ENCODE data around the gene CCN5.
A peak's percentile ranks its signal among the peaks of the same experiment; 100 is the strongest.

CCN5 gene

GRCh38 chr20:44725837-44726236, 10.7 kb downstream of the CCN5 start:
- no peak for TF ChIP-seq CTCF (IDR thresholded peaks at IDR 0.05)
- DNase-seq = no peak
- Histone ChIP-seq H3K4me1 (peaks cover 0 to 88% (median 36%) of the 10 kb centered on the region in 4 donors), H3K9me3 (no peaks in the 10 kb centered on the region), H3K27me3 (no peaks in the 10 kb centered on the region), H3K27ac (peak overlapping the region; percentile 87 to 92), H3K36me3 (peaks cover 0 to 57% (median 0%) of the 10 kb centered on the region in 3 donors), H3K4me3 (no peak overlapping the region)
- intact Hi-C loops (cut with DNase I; ENCODE audit: low total_unique reads) = no loop called here

GRCh38 chr20:44727039-44727438, 11.9 kb downstream of the CCN5 start:
- Histone ChIP-seq H3K9me3 (no peaks in the 10 kb centered on the region), H3K27ac (peak overlapping the region; percentile 87 to 92), H3K27me3 (no peaks in the 10 kb centered on the region), H3K4me3 (no peak overlapping the region), H3K36me3 (peaks cover 0 to 52% (median 0%) of the 10 kb centered on the region in 3 donors), H3K4me1 (peaks cover 0 to 90% (median 39%) of the 10 kb centered on the region in 4 donors)
- DNase-seq = no peak
- no peak for TF ChIP-seq CTCF (IDR thresholded peaks at IDR 0.05)
- intact Hi-C loops (cut with DNase I; ENCODE audit: low total_unique reads) = no loop called here

- intact Hi-C loops (cut with DNase I; ENCODE audit: low total_unique reads) = no loop called here
- H3K27ac ChIP-seq = peak overlapping the region; percentile 87 to 92
- H3K4me1 ChIP-seq = peaks cover 0 to 90% (median 40%) of the 10 kb centered on the region in 4 donors
- H3K27me3 ChIP-seq = no peaks in the 10 kb centered on the region
- DNase-seq = no peak
- peaks cover 0 to 46% (median 0%) of the 10 kb centered on the region in 3 donors for H3K36me3 ChIP-seq
- no peak overlapping the region for H3K4me3 ChIP-seq
- no peak for TF ChIP-seq CTCF (IDR thresholded peaks at IDR 0.05)
- H3K9me3 ChIP-seq = no peaks in the 10 kb centered on the region
Measured at GRCh38 chr20:44727651-44728050, 12.5 kb downstream of the CCN5 start.

- Histone ChIP-seq H3K27me3 (no peaks in the 10 kb centered on the region), H3K9me3 (no peaks in the 10 kb centered on the region), H3K36me3 (peaks cover 0 to 36% (median 0%) of the 10 kb centered on the region in 3 donors), H3K27ac (peak overlapping the region; percentile 87 to 92), H3K4me1 (peaks cover 0 to 90% (median 43%) of the 10 kb centered on the region in 4 donors), H3K4me3 (no peak overlapping the region)
- no peak for TF ChIP-seq CTCF (IDR thresholded peaks at IDR 0.05)
- DNase-seq = peak; percentile 87 to 96
- intact Hi-C loops (cut with DNase I; ENCODE audit: low total_unique reads) = no loop called here
Measured at GRCh38 chr20:44728801-44729443, 13.8 kb downstream of the CCN5 start.

- TF ChIP-seq CTCF (IDR thresholded peaks at IDR 0.05) = no peak
- Histone ChIP-seq H3K4me1 (peaks cover 0 to 90% (median 49%) of the 10 kb centered on the region in 4 donors), H3K27ac (peak overlapping the region; percentile 87 to 92), H3K9me3 (no peaks in the 10 kb centered on the region), H3K27me3 (no peaks in the 10 kb centered on the region), H3K36me3 (peaks cover 0 to 21% (median 0%) of the 10 kb centered on the region in 3 donors), H3K4me3 (no peak overlapping the region)
- no peak for DNase-seq
- intact Hi-C loops (cut with DNase I; ENCODE audit: low total_unique reads) = loop anchor here (10.0 kb wide), 1 partner anchor 126 kb away; no protein-coding TSS in a partner anchor
Measured at GRCh38 chr20:44730441-44730840, 15.3 kb downstream of the CCN5 start.

Data from tibial artery (tissue), 4 donors.